Measurements from ENCODE around the gene MRPL23.

MRPL23 gene

DNA sequence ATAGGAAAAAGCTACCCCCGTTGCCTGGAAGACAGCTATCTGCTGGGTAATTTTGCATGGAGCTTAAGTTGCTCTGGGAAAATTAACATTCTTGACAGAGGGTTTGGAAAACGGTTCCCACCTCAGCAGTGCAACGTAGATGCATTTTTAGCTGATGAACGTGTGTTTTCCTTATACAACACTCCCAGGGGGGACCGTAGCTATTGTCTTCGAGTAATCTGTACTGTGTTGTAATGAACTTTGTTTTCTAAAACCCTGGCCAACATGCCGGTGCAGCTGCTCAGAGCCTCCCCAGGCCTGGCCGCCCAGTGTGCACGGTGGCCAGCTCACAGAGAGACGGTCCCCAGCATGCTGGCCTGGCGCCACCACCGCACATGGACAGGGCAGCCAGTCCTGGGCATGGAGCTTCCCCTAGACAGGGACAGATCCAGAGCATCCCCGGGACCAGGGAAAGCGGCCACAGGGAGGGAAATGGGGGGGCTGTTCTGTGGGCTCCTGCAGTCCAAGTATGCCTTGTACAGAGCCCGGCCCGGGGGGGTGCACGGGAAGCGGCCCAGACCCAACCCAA lies 25.5 kb upstream of the MRPL23 start:
- no peak for DNase-seq (ENCODE audit: low read depth in 2 of 2)

DNA sequence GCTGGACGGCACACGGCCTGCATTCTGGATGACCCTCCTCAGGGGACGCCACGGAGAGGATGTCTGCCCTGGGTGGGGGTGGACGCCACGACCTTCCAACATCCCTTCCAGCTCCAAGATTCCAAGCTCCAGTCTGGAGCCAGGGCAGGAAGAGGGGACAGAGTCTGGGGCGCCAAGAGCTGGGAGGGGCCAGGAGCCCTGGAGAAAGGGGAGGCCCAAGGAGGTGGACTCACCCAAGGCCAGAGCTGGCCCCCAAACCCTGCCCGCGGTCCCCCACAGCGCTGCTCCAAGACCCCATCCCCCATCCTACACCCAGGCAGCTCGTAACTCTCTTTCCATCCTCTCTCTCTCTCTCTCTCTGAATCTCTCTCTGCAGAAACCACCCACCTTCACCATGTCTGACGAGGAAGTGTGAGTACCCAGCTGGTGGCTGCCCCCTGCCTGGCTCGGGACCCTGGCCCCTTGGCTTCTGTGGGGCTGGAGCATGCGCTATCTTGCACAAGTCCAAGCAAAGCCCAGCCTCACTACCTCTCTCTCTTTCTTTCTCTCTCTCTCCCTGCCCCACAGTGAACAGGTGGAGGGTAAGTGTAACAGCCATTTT lies 24.6 kb upstream of the MRPL23 start:
- no peak for DNase-seq (ENCODE audit: low read depth in 2 of 2)

DNA sequence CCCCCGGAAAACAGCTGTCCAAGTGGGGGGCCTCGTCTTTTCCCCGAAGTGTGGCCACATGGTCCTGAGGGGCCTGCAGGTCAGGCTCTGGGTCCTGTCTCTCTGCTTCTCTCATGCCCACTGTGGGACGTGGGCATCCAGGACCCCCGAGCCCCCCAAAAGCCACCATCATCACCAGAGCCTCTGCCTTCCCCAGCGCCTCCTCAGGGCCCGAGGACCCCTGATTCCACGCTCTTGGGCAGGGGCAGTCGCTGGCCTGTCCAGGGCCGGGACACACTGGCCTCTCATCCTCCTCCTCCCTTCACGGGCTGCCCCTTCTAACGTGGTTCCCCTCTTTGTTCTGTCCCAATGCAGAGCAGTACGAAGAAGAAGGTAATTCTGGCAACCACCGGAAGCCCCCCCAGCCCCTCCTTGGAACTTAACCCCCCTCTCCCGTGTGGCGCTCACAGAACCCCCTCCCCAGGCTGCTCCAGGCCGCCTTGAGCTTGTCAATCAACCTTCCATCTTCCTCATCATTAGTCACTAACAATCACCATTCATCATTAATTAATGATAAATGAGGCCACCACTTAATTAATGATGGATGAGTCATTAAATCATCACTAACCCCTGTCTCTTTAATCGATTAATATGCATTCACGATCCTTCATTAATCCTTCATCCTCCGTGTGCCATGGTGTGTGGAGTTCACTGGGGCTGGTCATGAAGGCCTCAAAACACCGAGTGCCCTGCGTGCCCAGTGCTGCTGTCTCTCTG lies 23.8 kb upstream of the MRPL23 start:
- DNase-seq (ENCODE audit: low read depth in 2 of 2): no peak

DNA sequence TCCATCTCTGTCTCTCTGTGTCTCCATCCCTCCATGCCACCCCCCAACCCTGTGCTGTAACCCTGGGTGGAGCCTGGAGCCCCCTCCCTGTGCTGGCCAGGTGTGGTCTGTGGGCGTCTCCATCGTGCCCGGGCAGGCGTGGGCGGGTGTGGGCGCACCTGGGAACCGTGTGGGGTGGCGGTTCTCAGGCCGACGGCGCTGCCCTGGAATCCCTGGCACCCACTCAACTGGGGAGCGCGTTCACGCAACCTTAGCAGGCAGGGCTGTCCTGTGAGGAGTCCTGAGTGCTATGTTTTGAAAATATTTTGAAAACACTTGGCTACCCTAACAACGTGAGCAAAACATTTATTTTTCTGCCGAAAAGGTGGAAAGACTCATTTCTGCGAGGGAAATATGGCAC lies 23.0 kb upstream of the MRPL23 start:
- DNase-seq (ENCODE audit: low read depth in 2 of 2): no peak

DNA sequence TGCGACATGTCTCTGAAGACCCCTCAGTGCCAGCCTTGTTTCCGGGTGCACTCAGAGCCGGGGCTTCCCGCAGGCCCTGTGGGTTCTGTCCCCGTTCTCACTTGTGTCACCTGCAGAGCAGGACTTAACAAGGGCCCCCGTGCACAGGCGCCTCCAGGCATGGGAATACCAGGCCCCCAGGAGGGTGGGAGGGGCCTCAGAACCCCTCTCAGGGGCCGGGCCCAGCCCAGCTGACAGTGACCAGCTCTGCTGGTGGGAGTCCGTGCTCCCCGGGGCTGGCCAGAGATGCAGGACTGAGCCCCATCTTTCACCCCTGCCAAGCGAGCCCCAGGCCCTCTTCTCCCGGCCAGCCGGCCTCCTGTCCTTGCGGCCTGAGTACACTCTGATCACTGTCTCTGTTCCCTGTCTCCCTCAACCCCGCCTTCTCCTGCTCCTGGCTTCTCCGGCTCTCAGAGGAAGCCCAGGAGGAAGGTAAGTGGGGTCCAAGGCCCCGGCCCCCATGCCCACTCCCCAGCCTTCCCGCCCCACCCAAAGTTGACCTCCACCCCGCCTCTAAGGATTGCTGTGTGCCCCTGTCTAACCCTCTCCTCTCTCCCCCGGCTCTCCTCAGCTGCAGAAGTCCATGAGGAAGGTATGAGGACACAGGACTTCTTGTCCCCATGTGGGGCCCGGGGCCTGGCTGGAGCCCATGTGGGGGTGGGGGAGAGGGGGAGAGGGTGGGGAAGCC lies 22.3 kb upstream of the MRPL23 start:
- DNase-seq (ENCODE audit: low read depth in 2 of 2): no peak

DNA sequence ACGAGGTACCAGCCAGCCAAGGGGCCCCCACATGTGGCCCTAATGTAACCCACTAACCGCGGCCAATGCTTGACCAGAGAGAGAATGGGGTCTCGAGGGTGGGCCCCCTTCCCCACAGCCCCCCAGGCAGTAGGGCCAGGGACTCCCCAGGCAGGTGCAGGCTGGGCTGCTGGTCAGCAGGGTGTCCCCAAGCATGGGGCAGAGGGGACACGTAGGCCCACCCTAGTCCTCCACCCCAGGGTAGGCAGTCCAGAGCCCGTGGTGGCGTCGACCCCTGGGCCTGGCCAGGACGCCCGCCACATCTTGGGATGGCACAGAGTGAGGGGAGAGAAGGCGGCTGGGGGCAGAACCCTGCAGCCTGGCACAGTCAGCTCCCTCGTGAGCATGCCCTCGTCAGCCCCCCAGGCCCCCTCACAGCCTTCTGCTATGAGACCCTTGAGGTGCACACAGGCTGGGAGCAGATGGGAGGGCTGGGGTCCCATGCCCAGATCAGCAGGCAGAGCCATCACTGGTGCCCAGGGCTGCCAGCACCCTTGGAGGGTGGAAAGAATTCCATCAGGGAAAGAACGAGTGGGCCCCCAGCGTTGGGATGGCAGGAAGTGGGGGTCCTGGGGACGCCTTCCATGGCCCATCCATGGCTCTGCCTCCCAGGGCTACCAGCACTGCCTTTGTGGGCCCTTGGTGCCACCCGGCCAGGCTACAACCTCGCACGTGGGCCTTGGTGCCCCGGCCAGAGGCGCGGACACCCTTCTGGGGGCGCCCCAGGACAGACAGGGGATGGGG lies 21.6 kb upstream of the MRPL23 start:
- no peak for DNase-seq (ENCODE audit: low read depth in 2 of 2)

DNA sequence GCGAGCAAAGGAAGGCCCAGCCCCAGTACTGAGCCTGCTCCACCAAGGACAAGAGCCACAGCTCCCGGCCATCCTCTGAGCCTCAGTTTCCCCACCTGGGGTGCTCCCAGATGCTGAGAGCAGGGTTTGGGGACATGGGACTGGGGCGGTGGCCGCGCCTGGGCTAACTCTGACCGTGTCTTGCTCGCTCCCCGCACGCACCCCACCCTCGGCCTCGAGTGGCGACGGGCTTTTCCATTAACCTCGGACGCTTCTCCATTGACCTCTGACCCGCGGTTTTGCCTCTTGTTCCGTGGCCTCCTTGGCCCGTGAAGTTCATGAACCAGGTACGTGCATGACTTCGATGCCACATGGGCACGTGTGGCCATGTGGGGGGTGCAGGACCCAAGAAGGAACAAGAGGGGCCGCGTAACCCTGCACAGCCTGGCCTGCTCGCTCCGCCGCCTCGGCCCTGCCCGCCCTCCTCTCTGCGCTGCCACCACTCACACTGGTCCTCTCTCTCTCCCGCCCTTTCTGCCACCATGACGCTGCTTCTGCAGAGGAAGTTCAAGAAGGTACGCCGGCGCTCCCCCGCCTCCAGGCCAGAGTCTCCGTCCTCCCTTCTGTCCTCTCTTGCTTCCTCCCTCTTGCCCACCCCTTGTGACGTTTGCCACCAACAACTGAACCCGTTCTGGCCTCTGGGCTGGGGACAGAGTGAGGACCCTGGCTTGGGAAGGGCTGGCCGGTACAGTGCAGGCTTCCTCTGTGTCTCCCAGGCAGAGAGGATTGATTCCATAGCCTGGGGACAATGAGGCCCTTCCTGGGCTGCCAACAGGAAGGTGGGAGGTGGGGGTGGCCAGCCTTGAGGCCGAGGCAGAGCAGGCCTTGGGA lies 20.7 kb upstream of the MRPL23 start:
- DNase-seq (ENCODE audit: low read depth in 2 of 2): no peak

DNA sequence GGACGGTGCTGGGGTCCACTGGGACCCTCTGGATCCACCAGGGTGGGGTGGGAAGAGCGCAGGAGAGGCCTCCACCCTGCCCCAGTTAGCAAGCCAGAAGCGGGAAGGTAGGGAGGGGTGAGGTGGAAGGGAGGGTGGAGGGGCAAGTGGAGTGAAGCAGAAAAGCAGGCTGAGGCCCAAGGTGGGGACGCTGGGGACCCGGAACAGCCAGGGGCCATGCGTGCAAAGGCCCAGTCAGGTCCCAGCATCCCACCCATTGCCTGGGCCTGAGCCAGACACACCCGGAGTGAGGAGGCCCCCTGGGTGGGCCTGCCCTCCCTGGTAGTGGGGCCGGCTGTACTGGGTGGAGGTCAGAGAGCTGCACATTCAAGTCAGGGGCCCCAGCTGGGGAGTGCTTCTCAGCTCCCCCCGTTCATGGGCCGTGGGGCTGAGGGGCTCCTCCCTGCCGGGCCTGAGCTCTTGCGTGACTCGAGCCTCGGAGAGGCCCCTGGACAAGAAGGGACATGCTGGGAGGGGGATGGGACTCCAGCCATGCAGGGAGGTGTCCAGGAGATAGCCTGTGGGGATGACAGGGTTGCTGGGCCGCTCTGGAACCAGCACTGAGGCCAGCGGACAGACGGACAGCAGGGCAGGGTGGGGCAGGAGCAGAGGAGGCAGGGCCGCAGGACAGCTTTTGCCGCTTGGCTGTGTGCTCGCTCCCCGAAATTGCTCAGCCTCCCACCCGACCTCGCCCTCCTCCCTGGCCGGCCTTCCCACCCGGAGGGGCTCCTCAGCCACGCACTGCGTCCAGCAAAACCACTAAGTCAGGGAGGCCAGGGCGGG lies 19.9 kb upstream of the MRPL23 start:
- DNase-seq (ENCODE audit: low read depth in 2 of 2): no peak

DNA sequence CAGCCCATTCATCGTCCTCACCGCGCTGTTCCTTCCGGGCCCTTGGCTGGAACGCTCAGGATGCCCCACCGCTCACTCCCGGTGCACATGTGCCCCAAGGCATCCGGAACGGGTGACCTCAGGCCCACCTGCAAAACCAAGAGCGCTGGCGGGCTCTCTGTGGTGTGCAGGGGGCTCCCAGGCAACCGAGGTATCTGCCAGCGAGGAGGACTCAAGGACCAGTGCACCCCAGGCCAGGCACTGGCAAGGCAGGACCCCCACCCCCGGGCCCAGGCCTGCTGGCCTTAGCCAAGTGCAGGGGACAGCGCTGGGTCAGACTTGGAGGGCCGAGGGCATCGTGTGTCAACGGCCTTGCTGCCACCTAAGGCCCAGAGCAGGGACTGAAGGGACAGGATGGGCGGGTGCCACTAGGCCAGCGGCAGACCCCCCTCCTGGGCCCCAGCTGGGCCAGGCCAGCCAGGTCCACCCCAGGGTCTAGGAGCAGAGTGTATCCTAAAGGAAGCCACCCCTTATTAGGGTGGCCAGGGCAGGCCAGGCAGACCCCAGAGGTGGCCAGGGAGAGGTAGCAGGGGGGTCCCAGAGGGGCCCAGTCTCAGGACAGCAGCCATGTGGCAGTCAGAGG lies 19.2 kb upstream of the MRPL23 start:
- DNase-seq (ENCODE audit: low read depth in 2 of 2): no peak

DNA sequence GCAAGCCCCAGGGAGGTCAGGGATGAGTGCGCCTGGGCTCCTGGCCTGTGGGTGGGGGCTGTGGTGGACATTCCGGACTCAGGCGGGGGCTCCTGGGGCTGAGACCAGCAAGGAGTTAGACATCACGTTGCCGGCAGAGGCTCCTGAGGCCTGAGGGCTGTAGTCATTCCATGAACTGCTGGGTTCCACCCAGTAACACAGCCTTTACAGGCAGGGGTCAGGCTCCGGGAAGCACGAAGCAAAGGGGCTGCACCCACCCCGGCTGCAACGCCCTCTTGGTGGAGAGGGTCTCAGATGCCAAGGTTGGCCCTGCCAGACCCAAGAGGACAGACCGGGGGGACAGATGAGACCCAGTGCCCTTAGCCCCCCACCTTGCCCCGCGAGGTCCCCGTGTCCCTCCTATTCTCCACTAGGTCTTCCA lies 18.7 kb upstream of the MRPL23 start:
- no peak for DNase-seq (ENCODE audit: low read depth in 2 of 2)

DNA sequence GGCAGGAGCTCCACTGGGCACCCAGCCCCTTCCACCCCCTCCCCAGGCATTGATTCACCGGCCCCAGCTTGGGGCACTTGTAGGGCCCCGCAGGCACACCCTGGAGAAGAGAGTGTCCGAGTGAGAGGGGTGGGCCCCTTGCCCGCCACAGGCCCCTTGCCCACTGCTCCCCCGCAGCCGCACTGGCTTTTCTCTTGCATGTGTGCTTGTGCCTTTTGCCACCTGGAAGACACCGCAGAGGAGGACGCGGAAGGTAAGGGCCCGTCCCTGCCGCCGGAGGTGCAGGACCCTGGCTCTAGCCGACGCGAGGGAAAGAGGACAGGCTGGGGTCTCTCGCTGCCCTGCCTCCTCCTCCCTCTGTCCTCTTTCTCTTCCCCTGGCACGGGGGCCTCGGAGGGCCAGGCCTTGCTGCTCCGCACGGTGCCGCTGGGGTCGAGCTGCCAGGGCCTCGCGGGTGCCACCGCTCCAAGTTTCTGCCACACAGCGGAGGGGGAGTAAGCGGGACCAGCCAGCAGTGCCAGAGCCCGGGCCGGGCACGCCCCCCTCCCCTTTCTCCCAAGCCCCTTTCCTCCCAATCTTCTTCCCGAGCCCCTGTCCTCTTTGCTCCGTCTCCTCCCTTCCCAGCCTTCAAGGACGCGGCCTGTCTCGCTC lies 18.1 kb upstream of the MRPL23 start:
- no peak for DNase-seq (ENCODE audit: low read depth in 2 of 2)

DNA sequence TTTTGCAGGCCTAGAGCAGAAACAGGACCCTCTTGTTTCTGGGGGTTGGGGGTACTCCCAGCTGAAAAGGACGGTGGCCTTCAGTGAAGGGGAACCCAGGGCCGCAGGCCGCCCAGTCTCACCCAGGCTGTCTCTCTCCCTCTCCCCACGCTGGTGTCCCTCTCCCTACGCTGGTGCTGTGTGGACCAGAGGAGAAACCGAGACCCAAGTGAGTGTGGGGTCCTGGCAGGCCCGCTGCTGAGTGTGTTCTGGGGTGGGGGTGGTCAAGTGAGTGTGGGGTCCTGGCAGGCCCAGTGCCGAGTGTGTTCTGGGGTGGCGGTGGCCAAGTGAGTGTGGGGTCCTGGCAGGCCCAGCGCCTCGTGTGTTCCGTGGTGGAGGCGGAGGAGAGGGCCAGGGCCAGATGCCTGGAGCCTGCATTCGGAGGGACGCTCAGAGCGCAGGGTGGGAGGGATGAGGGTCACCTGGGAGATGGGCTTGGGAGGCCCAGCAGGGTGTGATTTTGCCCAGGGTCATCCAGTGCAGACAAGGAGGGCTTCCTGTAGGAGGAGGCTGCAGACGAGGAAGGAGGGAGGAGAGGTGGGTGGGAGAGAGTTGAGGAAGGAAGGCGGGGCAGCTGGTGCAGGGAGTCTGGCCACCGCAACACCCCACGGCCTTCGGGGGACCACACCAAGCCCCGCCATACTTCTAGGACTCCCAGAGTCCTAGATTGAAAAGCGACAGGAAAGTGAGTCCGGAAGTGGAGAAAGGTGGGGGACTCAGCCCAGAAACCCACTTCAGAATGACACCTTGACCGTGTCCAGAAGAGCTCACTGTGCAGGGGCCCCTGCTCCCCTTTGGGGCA lies 17.3 kb upstream of the MRPL23 start:
- no peak for DNase-seq (ENCODE audit: low read depth in 2 of 2)

DNA sequence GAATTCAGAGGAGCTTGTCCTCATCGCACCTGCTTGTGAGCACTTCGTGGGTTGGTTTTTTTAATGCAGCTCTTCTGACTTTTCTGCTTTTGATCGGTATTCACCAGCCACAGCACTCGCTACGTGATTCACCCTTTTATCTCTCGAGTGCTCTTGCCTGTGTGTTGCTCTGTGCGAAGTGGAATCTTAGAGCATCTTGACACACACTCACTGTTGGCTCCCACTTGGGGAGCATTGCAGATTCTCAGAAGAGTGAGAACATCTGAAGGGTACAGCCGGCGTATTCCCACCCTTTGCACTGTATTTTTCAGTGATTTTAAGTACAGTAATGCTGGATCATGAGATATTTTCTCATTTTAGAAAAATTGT lies 16.7 kb upstream of the MRPL23 start:
- no peak for DNase-seq (ENCODE audit: low read depth in 2 of 2)

DNA sequence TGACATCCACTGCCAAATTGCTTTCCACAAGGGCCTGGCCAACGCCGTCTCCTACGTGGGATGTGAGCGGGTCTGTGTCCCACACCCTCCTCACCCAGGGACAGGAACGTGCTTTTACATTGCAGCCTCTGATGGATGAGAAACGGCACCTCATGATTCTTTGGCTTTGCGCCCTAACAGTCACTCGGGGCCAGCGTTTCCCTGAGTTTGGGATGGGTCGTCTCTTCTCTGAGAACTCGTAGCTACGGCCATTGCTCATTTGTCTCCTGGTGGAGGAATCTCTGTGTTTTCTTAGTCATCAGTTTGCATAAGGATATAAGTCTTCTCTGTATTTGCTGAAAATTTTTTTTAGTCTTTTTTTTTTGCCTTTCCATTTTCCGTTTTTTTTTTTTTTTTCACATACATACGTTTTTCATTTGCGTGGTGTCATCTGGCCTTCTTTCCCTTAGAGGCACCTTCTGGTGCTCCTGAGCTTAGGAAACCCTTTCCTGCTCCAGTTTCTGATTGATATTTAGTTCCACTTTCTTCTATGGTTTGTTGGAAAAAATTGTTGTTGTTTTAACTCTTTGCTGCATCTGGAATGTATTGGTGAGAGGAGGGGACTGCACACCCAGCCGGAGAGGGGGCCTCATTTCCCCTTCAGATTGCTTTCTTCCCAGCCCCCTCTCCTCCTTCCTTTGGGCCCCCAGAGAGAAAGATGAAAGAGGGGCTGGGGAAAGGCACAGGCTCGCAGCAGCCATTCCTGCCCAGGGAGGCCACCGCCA lies 15.6 kb upstream of the MRPL23 start:
- no peak for DNase-seq (ENCODE audit: low read depth in 2 of 2)

DNA sequence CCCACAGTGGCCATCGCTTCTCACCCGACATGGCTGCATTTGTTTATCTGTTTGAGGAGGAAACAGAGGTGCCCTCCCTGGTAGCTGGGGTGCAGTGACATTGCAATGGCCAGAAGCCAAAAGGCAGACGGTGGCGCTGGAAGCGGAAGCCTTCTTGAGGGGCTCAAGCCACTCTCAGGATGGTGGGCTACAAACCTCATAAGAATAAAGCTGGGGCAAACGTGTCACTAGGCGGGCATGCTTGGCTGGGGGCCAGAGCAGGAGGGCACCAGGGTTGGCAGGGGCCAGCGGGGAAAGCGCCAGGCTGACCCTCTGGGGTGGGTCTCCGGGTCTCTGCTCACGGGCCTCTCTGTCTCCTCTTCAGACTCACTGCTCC lies 15.0 kb upstream of the MRPL23 start:
- no peak for DNase-seq (ENCODE audit: low read depth in 2 of 2)

DNA sequence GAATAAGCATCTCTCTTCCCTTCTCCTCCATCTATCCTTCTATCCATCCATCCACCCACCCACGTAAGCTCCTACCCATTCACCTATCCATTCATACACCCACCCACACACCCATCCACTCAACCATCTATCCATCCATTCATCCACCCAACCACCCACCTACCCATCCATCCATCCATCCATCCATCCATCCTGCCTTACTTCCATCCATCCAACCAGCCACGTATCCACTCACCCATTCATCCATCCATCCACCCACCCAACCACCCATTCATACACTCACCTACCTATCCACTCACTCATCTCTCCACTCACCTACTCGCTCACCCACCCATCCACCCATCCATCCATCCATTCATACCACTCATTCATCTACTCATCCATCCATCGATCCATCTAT lies 14.5 kb upstream of the MRPL23 start:
- DNase-seq (ENCODE audit: low read depth in 2 of 2): no peak

All from stimulated activated CD4-positive, alpha-beta T cell treated with anti-CD3 and anti-CD28 coated beads, Interleukin-15, amount 100 ng/mL, for 48 hours (primary cell).